SK-N-MC (cell line): ENCODE data around the gene XKR8.

ENCODE experiments used
- DNase-seq: peaks from one replicate; pipeline ENCODE4 v3.0.0-alpha.2; 2011; ENCODE audit warnings: low read depth, low spot score
- H3K27ac ChIP-seq: fragments of 200-600 bp; sonication (generic); 2 replicates; pipeline ENCODE4 v1.5.1; 2016; ENCODE audit warnings: mixed run types
- H3K36me3 ChIP-seq: fragments of 200-600 bp; sonication (generic); 2 replicates; pipeline ENCODE4 v1.6.1; 2017; ENCODE audit warnings: antibody characterized with exemption, low read length, mixed read lengths; ENCODE audit not compliant: insufficient read depth
- H3K4me3 ChIP-seq: fragments of 200-600 bp; sonication (generic); 2 replicates; pipeline ENCODE4 v1.5.1; 2016
- H3K9ac ChIP-seq: fragments of 200-600 bp; sonication (generic); 2 replicates; pipeline ENCODE4 v1.8.0; 2017; ENCODE audit warnings: mixed run types, mixed read lengths; ENCODE audit not compliant: insufficient read length
- H3K9me3 ChIP-seq: fragments of 200-600 bp; sonication (generic); 2 replicates; pipeline ENCODE4 v1.6.1; 2017; ENCODE audit warnings: low read depth, mild to moderate bottlenecking, antibody characterized with exemption, low read length, moderate library complexity, mixed read lengths
- EZH2 ChIP-seq: fragments of 200-600 bp; sonication (generic); IDR thresholded peaks from one replicate; pipeline ENCODE4 v1.6.1; 2017; ENCODE audit warnings: antibody characterized with exemption
- FOXP2 ChIP-seq: optimal IDR thresholded peaks from 2 replicates; pipeline ENCODE3; 2011; ENCODE audit warnings: mild to moderate bottlenecking, moderate library complexity; ENCODE audit not compliant: insufficient read depth; ENCODE audit errors: extremely low read length, control extremely low read depth
- POLR2AphosphoS5 ChIP-seq: IDR thresholded peaks from 2 replicates; pipeline ENCODE4 v1.6.1; 2012; ENCODE audit warnings: mild to moderate bottlenecking, low read depth, low read length, borderline replicate concordance

The XKR8 gene

GRCh38 chr1:27945020-27945419 is 14.8 kb upstream of the XKR8 start:
- H3K27ac ChIP-seq: no peak overlapping the region
- TF ChIP-seq POLR2AphosphoS5 (no peak), EZH2 (no peak), FOXP2 (no peak)
- H3K36me3 ChIP-seq: no peaks in the 10 kb centered on the region
- H3K9ac ChIP-seq: no peak overlapping the region
- no peaks in the 10 kb centered on the region for H3K9me3 ChIP-seq
- no peak overlapping the region for H3K4me3 ChIP-seq
- DNase-seq: no peak

GRCh38 chr1:27949027-27949426 is 10.7 kb upstream of the XKR8 start:
- DNase-seq: no peak

GRCh38 chr1:27951396-27951795 is 8.4 kb upstream of the XKR8 start:
- no peak overlapping the region for H3K27ac ChIP-seq
- no peak overlapping the region for H3K9ac ChIP-seq
- no peaks in the 10 kb centered on the region for H3K36me3 ChIP-seq
- no peak overlapping the region for H3K4me3 ChIP-seq
- H3K9me3 ChIP-seq: no peaks in the 10 kb centered on the region
- TF ChIP-seq FOXP2 (no peak), EZH2 (no peak)
- no peak for DNase-seq

More at GRCh38 chr1:27949027-27949426, 10.7 kb upstream of the XKR8 start:
- H3K9me3 ChIP-seq: no peaks in the 10 kb centered on the region
- H3K27ac ChIP-seq: no peak overlapping the region
- no peak overlapping the region for H3K9ac ChIP-seq
- no peaks in the 10 kb centered on the region for H3K36me3 ChIP-seq
- no peak for TF ChIP-seq POLR2AphosphoS5
- no peak for TF ChIP-seq EZH2
- TF ChIP-seq FOXP2: no peak
- no peak overlapping the region for H3K4me3 ChIP-seq

GRCh38 chr1:27952147-27952546 is 7.6 kb upstream of the XKR8 start:
- no peak for DNase-seq
- Histone ChIP-seq H3K9ac (no peak overlapping the region), H3K4me3 (no peak overlapping the region), H3K27ac (no peak overlapping the region), H3K36me3 (no peaks in the 10 kb centered on the region), H3K9me3 (no peaks in the 10 kb centered on the region)
- TF ChIP-seq POLR2AphosphoS5 (no peak), EZH2 (no peak), FOXP2 (no peak)

- H3K9ac ChIP-seq: no peak overlapping the region
- H3K36me3 ChIP-seq: no peaks in the 10 kb centered on the region
- no peak overlapping the region for H3K4me3 ChIP-seq
- no peaks in the 10 kb centered on the region for H3K9me3 ChIP-seq
- DNase-seq: no peak
- H3K27ac ChIP-seq: no peak overlapping the region
- TF ChIP-seq POLR2AphosphoS5: no peak
- no peak for TF ChIP-seq EZH2
- TF ChIP-seq FOXP2: no peak
Measured at GRCh38 chr1:27954186-27954585, 5.6 kb upstream of the XKR8 start.

- H3K9me3 ChIP-seq: no peaks in the 10 kb centered on the region
- H3K27ac ChIP-seq: no peak overlapping the region
- H3K36me3 ChIP-seq: no peaks in the 10 kb centered on the region
- TF ChIP-seq EZH2: no peak
- TF ChIP-seq FOXP2: no peak
- no peak for TF ChIP-seq POLR2AphosphoS5
- no peak for DNase-seq
- H3K4me3 ChIP-seq: no peak overlapping the region
- no peak overlapping the region for H3K9ac ChIP-seq
Measured at GRCh38 chr1:27955076-27955475, 4.7 kb upstream of the XKR8 start.

GRCh38 chr1:27956761-27957160 is 3.0 kb upstream of the XKR8 start:
- no peaks in the 10 kb centered on the region for H3K9me3 ChIP-seq
- H3K4me3 ChIP-seq: no peak overlapping the region
- H3K27ac ChIP-seq: no peak overlapping the region
- no peak for DNase-seq
- TF ChIP-seq FOXP2: no peak
- TF ChIP-seq POLR2AphosphoS5: no peak
- TF ChIP-seq EZH2: no peak
- H3K36me3 ChIP-seq: no peaks in the 10 kb centered on the region
- no peak overlapping the region for H3K9ac ChIP-seq

GRCh38 chr1:27957655-27958054 is 2.1 kb upstream of the XKR8 start:
- no peak overlapping the region for H3K9ac ChIP-seq
- no peaks in the 10 kb centered on the region for H3K9me3 ChIP-seq
- TF ChIP-seq POLR2AphosphoS5 (no peak), EZH2 (no peak), FOXP2 (no peak)
- no peak overlapping the region for H3K4me3 ChIP-seq
- H3K27ac ChIP-seq: no peak overlapping the region
- no peak for DNase-seq
- H3K36me3 ChIP-seq: no peaks in the 10 kb centered on the region

- no peak overlapping the region for H3K27ac ChIP-seq
- TF ChIP-seq EZH2: no peak
- TF ChIP-seq POLR2AphosphoS5: no peak
- no peak for TF ChIP-seq FOXP2
- no peak for DNase-seq
- H3K4me3 ChIP-seq: no peak overlapping the region
- no peaks in the 10 kb centered on the region for H3K9me3 ChIP-seq
- no peak overlapping the region for H3K9ac ChIP-seq
- no peaks in the 10 kb centered on the region for H3K36me3 ChIP-seq
Measured at GRCh38 chr1:27958513-27958912, 1.3 kb upstream of the XKR8 start.
